HepG2 (cell line): ENCODE data around the gene TALDO1. TPM values are rescaled to one million over a fixed set of nuclear protein-coding genes. Genes with fewer than 3 reads are reported as not detected.
A peak's percentile ranks its signal among the peaks of the same experiment; 100 is the strongest.

ENCODE experiments used
- ATAC-seq: fragments of 200-7000 bp; cut with Tn5 transposase; 3 replicates; pipeline ENCODE4 v1.9.1; 2020; ENCODE audit warnings: mild to moderate bottlenecking, moderate library complexity
- BruUV-seq: library from RNA; stranded (reverse); fragments of 400-500 nt; replicated peaks from 2 replicates; lab custom pipeline; 2021; lab: Mats Ljungman, UMichigan
- CTCF ChIA-PET: fragments of 300-600 bp; formaldehyde crosslinking; extraction: SDS; loops from one replicate; lab custom pipeline; 2021; ENCODE audit warnings: low total read pairs, inconsistent platforms, low intra/inter-chr PET ratio; lab: Yijun Ruan, JAX
- POLR2A ChIA-PET: fragments of 350-600 bp; sonication (Branson Sonifier 250); formaldehyde crosslinking; loops from one replicate; lab custom pipeline; 2020; ENCODE audit warnings: antibody characterized with exemption, inconsistent platforms; lab: Yijun Ruan, JAX
- DNase-seq: peaks from one replicate; pipeline ENCODE4 v3.0.0-alpha.2; 2015; ENCODE audit warnings: low spot score
- FAIRE-seq: peaks from 3 replicates; lab custom pipeline; 2011; peaks lifted over from hg19 to GRCh38; lab: Jason Lieb, UNC
- H2AFZ ChIP-seq: one replicate; pipeline ENCODE4 v1.6.1; 2011; ENCODE audit warnings: low read length, inconsistent platforms
- H3K27ac ChIP-seq: fragments of 300-600 bp; 3 replicates; pipeline ENCODE4 v1.8.0; 2011; ENCODE audit warnings: mixed run types, mild to moderate bottlenecking, mixed read lengths, low read length, inconsistent platforms; ENCODE audit not compliant: insufficient read depth; ENCODE audit errors: extremely low read length
- H3K27me3 ChIP-seq, 2 experiments: fragments of 200-600 bp in 1 of 2; 2 replicates in 1 of 2; 3 replicates in 1 of 2; pipeline versions ENCODE4 v1.6.0 to v1.8.0; 2011; ENCODE audit warnings: low read length in 2 of 2, mild to moderate bottlenecking in 2 of 2, moderate library complexity in 2 of 2, inconsistent platforms in 1 of 2; ENCODE audit not compliant: insufficient read depth in 2 of 2, control insufficient read depth in 1 of 2
- H3K36me3 ChIP-seq, 2 experiments: fragments of 200-600 bp in 1 of 2; replicated peaks in 1 of 2; 2 replicates in 1 of 2; 3 replicates in 1 of 2; pipeline versions ENCODE4 v1.5.1 to v1.8.0; 2011; ENCODE audit warnings: low read length in 2 of 2, inconsistent platforms in 1 of 2; ENCODE audit not compliant: insufficient read depth in 2 of 2, control insufficient read depth in 1 of 2
- H3K4me1 ChIP-seq: 2 replicates; pipeline ENCODE4 v1.5.1; 2012; ENCODE audit warnings: low read length, inconsistent platforms; ENCODE audit not compliant: insufficient read depth
- H3K4me2 ChIP-seq: 2 replicates; pipeline ENCODE4 v1.6.0; 2011; ENCODE audit warnings: low read depth, low read length, inconsistent platforms
- H3K4me3 ChIP-seq, 3 experiments: fragments of 200-600 bp in 1 of 3; sonication (generic), shearing (Covaris generic) in 1 of 3; replicated peaks in 1 of 3; 2 replicates each; pipeline ENCODE4 v1.5.1; 2011 to 2016; ENCODE audit warnings: low read length in 3 of 3, inconsistent platforms in 2 of 3, low read depth in 2 of 3, mild to moderate bottlenecking in 2 of 3, control low read depth in 1 of 3, mixed read lengths in 1 of 3; ENCODE audit not compliant: insufficient read depth in 1 of 3
- H3K79me2 ChIP-seq: one replicate; pipeline ENCODE4 v1.6.1; 2011; ENCODE audit warnings: low read length, inconsistent platforms; ENCODE audit not compliant: insufficient read depth
- H3K9ac ChIP-seq: 2 replicates; pipeline ENCODE4 v1.6.0; 2011; ENCODE audit warnings: mild to moderate bottlenecking, low read depth, low read length, inconsistent platforms; ENCODE audit not compliant: insufficient read depth
- H3K9me3 ChIP-seq: 2 replicates; pipeline ENCODE4 v1.5.1; 2012; ENCODE audit warnings: mild to moderate bottlenecking, low read length
- H4K20me1 ChIP-seq: 2 replicates; pipeline ENCODE4 v1.6.0; 2011; ENCODE audit warnings: inconsistent platforms, mild to moderate bottlenecking, low read length, moderate library complexity; ENCODE audit not compliant: insufficient read depth
- AGO1 ChIP-seq: fragments of 200-400 bp; formaldehyde crosslinking; IDR thresholded peaks from 2 replicates; pipeline ENCODE4 v1.6.1; 2017; ENCODE audit warnings: mild to moderate bottlenecking, low read depth, low read length, moderate library complexity; ENCODE audit not compliant: poor library complexity, severe bottlenecking
- AGO2 ChIP-seq: fragments of 200-400 bp; formaldehyde crosslinking; optimal IDR thresholded peaks from 2 replicates; pipeline ENCODE3; 2017; ENCODE audit warnings: mild to moderate bottlenecking, low read depth, low read length, moderate library complexity
- AKAP8 ChIP-seq: sonication (generic); formaldehyde crosslinking; IDR thresholded peaks from 2 replicates; pipeline ENCODE4 v1.5.1; 2020; ENCODE audit warnings: mild to moderate bottlenecking, missing genetic modification reagents
- KDM2A ChIP-seq: sonication (generic); formaldehyde crosslinking; IDR thresholded peaks from 2 replicates; pipeline ENCODE4 v1.4.0; 2020; ENCODE audit warnings: low read depth, missing genetic modification reagents, borderline replicate concordance
- RBM22 ChIP-seq: fragments of 200-400 bp; formaldehyde crosslinking; optimal IDR thresholded peaks from 2 replicates; pipeline ENCODE3; 2017; ENCODE audit warnings: mild to moderate bottlenecking, low read length, moderate library complexity
- SIN3A ChIP-seq: IDR thresholded peaks from 2 replicates; pipeline ENCODE4 v1.6.1; 2011; ENCODE audit warnings: low read depth, mild to moderate bottlenecking, control low read depth, low read length, borderline replicate concordance
- STAG1 ChIP-seq: sonication (generic); formaldehyde crosslinking; IDR thresholded peaks from 2 replicates; pipeline ENCODE4 v1.4.0; 2020; ENCODE audit warnings: missing genetic modification reagents
- ZNF160 ChIP-seq: sonication (generic); formaldehyde crosslinking; IDR thresholded peaks from 2 replicates; pipeline ENCODE4 v1.8.0; 2022; ENCODE audit warnings: mild to moderate bottlenecking, inconsistent platforms, missing genetic modification reagents
- WGBS: methylation state at CpG from one replicate; pipeline ENCODE4 v1.1.6; 2017; ENCODE audit warnings: low lambda C conversion rate; 5-methylcytosine and 5-hydroxymethylcytosine counted together
- in situ Hi-C: cut with HindIII; loops from 2 replicates; pipeline ENCODE4 v1.10.0; 2017; ENCODE audit warnings: low pct_unique_long_range_greater_than_20kb; ENCODE audit not compliant: extremely low pct_ligation_motif_present
- intact Hi-C: fragments of 100-400 bp; cut with micrococcal nuclease; formaldehyde crosslinking; loops from one replicate; pipeline ENCODE4 v1.10.0; 2022; ENCODE audit not compliant: unreplicated experiment
- polyA plus RNA-seq, 8 experiments: library from polyadenylated mRNA; depleted of rRNA in 3 of 8; stranded (reverse) in 7 of 8; unstranded in 1 of 8; fragments of >200 nt; fragmentation: Illumina TruSeq in 4 of 8; extraction: Trizol in 4 of 8; gene quantifications; 2 replicates each; pipeline versions ENCODE4 v1.2.1 to v1.2.3, GENCODE V29; 2011 to 2016; ENCODE audit warnings: low read depth in 4 of 8, missing spikeins in 1 of 8, mixed read lengths in 1 of 8; ENCODE audit not compliant: insufficient read depth in 1 of 8
- total RNA-seq, 5 experiments: library from RNA; depleted of rRNA; stranded (reverse); fragments of >200 nt; fragmentation: Illumina TruSeq; extraction: Trizol; gene quantifications; 2 replicates each; pipeline ENCODE4 v1.2.3, GENCODE V29; 2016; ENCODE audit warnings: low read depth in 1 of 5
- TF ChIP-seq, protein P1 (sequence below), 2 experiments: sonication (generic) in 1 of 2; formaldehyde crosslinking in 1 of 2; IDR thresholded peaks; 2 replicates each; pipeline versions ENCODE4 v1.4.0 to v1.6.1; 2018 to 2020; ENCODE audit warnings: missing genetic modification reagents in 2 of 2, borderline replicate concordance in 1 of 2, low read depth in 1 of 2, mild to moderate bottlenecking in 1 of 2, missing biosample characterization in 1 of 2
- TF ChIP-seq, protein P2 (sequence below): sonication (generic); formaldehyde crosslinking; IDR thresholded peaks from 2 replicates; pipeline ENCODE4 v1.5.0; 2020; ENCODE audit warnings: mild to moderate bottlenecking, missing genetic modification reagents, moderate library complexity
- TF ChIP-seq, protein P3 (sequence below): sonication (generic); formaldehyde crosslinking; IDR thresholded peaks from 2 replicates; pipeline ENCODE4 v1.4.0; 2020; ENCODE audit warnings: mild to moderate bottlenecking, low read depth, missing genetic modification reagents

Gene TALDO1
- total and polyA plus RNA-seq, 2 of the 13 experiments (the other 11 are each of a cell fraction or from before 2014, with no cell fraction given): 107 to 240 TPM

- TF ChIP-seq, protein P1, sequence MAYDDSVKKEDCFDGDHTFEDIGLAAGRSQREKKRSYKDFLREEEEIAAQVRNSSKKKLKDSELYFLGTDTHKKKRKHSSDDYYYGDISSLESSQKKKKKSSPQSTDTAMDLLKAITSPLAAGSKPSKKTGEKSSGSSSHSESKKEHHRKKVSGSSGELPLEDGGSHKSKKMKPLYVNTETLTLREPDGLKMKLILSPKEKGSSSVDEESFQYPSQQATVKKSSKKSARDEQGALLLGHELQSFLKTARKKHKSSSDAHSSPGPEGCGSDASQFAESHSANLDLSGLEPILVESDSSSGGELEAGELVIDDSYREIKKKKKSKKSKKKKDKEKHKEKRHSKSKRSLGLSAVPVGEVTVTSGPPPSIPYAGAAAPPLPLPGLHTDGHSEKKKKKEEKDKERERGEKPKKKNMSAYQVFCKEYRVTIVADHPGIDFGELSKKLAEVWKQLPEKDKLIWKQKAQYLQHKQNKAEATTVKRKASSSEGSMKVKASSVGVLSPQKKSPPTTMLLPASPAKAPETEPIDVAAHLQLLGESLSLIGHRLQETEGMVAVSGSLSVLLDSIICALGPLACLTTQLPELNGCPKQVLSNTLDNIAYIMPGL (CRISPR knock-in tag; IDR thresholded peaks at IDR 0.05; ENCODE audit: borderline replicate concordance in 1 of 2, low read depth in 1 of 2): 0 out of 4 replicates have a peak, but pooled peaks of 1 of the 2 experiments have one; percentile 18
- TF ChIP-seq, protein P2, sequence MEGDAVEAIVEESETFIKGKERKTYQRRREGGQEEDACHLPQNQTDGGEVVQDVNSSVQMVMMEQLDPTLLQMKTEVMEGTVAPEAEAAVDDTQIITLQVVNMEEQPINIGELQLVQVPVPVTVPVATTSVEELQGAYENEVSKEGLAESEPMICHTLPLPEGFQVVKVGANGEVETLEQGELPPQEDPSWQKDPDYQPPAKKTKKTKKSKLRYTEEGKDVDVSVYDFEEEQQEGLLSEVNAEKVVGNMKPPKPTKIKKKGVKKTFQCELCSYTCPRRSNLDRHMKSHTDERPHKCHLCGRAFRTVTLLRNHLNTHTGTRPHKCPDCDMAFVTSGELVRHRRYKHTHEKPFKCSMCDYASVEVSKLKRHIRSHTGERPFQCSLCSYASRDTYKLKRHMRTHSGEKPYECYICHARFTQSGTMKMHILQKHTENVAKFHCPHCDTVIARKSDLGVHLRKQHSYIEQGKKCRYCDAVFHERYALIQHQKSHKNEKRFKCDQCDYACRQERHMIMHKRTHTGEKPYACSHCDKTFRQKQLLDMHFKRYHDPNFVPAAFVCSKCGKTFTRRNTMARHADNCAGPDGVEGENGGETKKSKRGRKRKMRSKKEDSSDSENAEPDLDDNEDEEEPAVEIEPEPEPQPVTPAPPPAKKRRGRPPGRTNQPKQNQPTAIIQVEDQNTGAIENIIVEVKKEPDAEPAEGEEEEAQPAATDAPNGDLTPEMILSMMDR (CRISPR knock-in tag): peak; percentile 12; the same call in 1 of the 2 replicates
- peak; percentile 64 for TF ChIP-seq RBM22
- peak; percentile 66; the same call in 1 of the 2 replicates for TF ChIP-seq AKAP8
- TF ChIP-seq SIN3A: no peak
- TF ChIP-seq ZNF160 (CRISPR knock-in tag): no peak
- TF ChIP-seq, protein P3, sequence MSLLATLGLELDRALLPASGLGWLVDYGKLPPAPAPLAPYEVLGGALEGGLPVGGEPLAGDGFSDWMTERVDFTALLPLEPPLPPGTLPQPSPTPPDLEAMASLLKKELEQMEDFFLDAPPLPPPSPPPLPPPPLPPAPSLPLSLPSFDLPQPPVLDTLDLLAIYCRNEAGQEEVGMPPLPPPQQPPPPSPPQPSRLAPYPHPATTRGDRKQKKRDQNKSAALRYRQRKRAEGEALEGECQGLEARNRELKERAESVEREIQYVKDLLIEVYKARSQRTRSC (CRISPR knock-in tag): no peak
- TF ChIP-seq KDM2A (CRISPR knock-in tag): 0 out of 2 replicates have a peak, but pooled peaks have one; percentile 30
- peak; percentile 73 for TF ChIP-seq AGO2
- TF ChIP-seq AGO1: peak; percentile 32
- TF ChIP-seq STAG1 (CRISPR knock-in tag): 0 out of 2 replicates have a peak, but pooled peaks have one; percentile 13
- TF ChIP-seq, all 625 proteins: peak for 8
- Histone ChIP-seq H3K9me3 (no peaks in the 10 kb centered on the region), H4K20me1 (no peaks in the 10 kb centered on the region), H2AFZ (no peak overlapping the region), H3K9ac (no peak overlapping the region), H3K79me2 (peaks cover 27% of the 10 kb centered on the region), H3K4me1 (peaks cover 70% of the 10 kb centered on the region), H3K4me3 (no peak overlapping the region), H3K27ac (no peak overlapping the region), H3K27me3 (no peaks in the 10 kb centered on the region; a peak in 1 of 5 replicates), H3K4me2 (no peak overlapping the region), H3K36me3 (peaks cover 2 to 8% of the 10 kb centered on the region in 2 experiments; a peak in 4 of 5 replicates)
- DNase-seq (no peak), ATAC-seq (no peak), FAIRE-seq (peak; percentile 50)
- in situ Hi-C loops (no loop called here), intact Hi-C loops (no loop called here)
- BruUV-seq: no TSS peak
- ChIA-PET POLR2A (interaction anchor here (1.2 to 6.1 kb wide), 5 partner anchors 8 to 40 kb away, joined by 3 to 191 read pairs (median 6); partner anchors contain the start of gene EPS8L2), CTCF (interaction anchor here (4.8 kb wide), 1 partner anchor 29 kb away, joined by 20 read pairs; no protein-coding TSS in a partner anchor)
- 61% methylated on average over 13 of the region's 17 CpGs for WGBS
Measured at GRCh38 chr11:698493-699115, 48.7 kb upstream of the TALDO1 start.
